Upper lobe of left lung (tissue), 6 donors: Measurements from ENCODE around the gene ENDOV. TPM values are rescaled to one million over a fixed set of nuclear protein-coding genes. Genes with fewer than 3 reads are reported as not detected.
A peak's percentile ranks its signal among the peaks of the same experiment; 100 is the strongest.

ENCODE experiments used
- ATAC-seq, 2 donors: fragments of 200-7000 bp; cut with Tn5 transposase; one replicate each; pipeline ENCODE4 v1.9.1; 2022; ENCODE audit warnings: mild to moderate bottlenecking in 2 of 2, moderate library complexity in 2 of 2; ENCODE audit not compliant: low FRiP score in 2 of 2
- DNase-seq, 2 donors: peaks; one replicate each; pipeline ENCODE4 v3.0.0-alpha.2; 2019 to 2020
- H3K27ac ChIP-seq, 4 donors: fragments of 200-600 bp; sonication (generic); one replicate each; pipeline ENCODE4 v1.5.1; 2016 to 2019
- H3K27me3 ChIP-seq, 4 donors: fragments of 200-600 bp; sonication (generic); one replicate each; pipeline ENCODE4 v1.5.1; 2017 to 2019
- H3K36me3 ChIP-seq, 4 donors: fragments of 200-600 bp; sonication (generic); one replicate each; pipeline ENCODE4 v1.5.1; 2016 to 2019
- H3K4me1 ChIP-seq, 4 donors: fragments of 200-600 bp; sonication (generic); one replicate each; pipeline ENCODE4 v1.5.1; 2018 to 2019
- H3K4me3 ChIP-seq, 4 donors: fragments of 200-600 bp; sonication (generic); one replicate each; pipeline ENCODE4 v1.5.1; 2017 to 2019; ENCODE audit warnings: mild to moderate bottlenecking in 2 of 4, moderate library complexity in 1 of 4
- H3K9me3 ChIP-seq, 4 donors: fragments of 200-600 bp; sonication (generic); one replicate each; pipeline ENCODE4 v1.5.1; 2018 to 2019
- EP300 ChIP-seq, 4 donors: sonication (generic); formaldehyde crosslinking; IDR thresholded peaks; one replicate each; pipeline ENCODE4 v1.5.1; 2017; ENCODE audit warnings: antibody characterized with exemption in 4 of 4, control low read depth in 2 of 4
- POLR2A ChIP-seq, 4 donors: fragments of 450-650 bp; IDR thresholded peaks; one replicate each; pipeline ENCODE4 v1.5.1; 2016 to 2017; ENCODE audit warnings: antibody characterized with exemption in 4 of 4, mild to moderate bottlenecking in 2 of 4
- POLR2AphosphoS5 ChIP-seq, 2 donors: sonication (generic); formaldehyde crosslinking; IDR thresholded peaks; one replicate each; pipeline ENCODE4 v1.5.1; 2017; ENCODE audit warnings: antibody characterized with exemption in 2 of 2
- WGBS, 2 donors: methylation state at CpG; one replicate each; pipeline ENCODE4 v1.1.5; 2017 to 2018; 5-methylcytosine and 5-hydroxymethylcytosine counted together
- total RNA-seq, 6 donors: library from RNA; depleted of rRNA in 4 of 6; stranded (reverse); fragments of >200 nt in 4 of 6; gene quantifications; one replicate each; pipeline versions ENCODE4 v1.1.0 to v1.2.1, GENCODE V29; 2016 to 2021
- TF ChIP-seq, protein P1 (sequence below), 6 experiments: fragments of 450-650 bp in 4 of 6; fragments of 200-600 bp in 2 of 6; sonication (generic) in 2 of 6; IDR thresholded peaks; one replicate each; pipeline ENCODE4 v1.5.1; 2016 to 2019; ENCODE audit warnings: antibody characterized with exemption in 6 of 6
- donor health status: DM: no; HTN: no; CAD: no; lungs with moderate emphysema.
- donor health status: DM: no; HTN: yes; CAD: no; lungs with severe emphysema.

Gene ENDOV
- total RNA-seq, 6 donors from 2014 or later: 16.7 to 93.2 (median 25.6) TPM

DNA sequence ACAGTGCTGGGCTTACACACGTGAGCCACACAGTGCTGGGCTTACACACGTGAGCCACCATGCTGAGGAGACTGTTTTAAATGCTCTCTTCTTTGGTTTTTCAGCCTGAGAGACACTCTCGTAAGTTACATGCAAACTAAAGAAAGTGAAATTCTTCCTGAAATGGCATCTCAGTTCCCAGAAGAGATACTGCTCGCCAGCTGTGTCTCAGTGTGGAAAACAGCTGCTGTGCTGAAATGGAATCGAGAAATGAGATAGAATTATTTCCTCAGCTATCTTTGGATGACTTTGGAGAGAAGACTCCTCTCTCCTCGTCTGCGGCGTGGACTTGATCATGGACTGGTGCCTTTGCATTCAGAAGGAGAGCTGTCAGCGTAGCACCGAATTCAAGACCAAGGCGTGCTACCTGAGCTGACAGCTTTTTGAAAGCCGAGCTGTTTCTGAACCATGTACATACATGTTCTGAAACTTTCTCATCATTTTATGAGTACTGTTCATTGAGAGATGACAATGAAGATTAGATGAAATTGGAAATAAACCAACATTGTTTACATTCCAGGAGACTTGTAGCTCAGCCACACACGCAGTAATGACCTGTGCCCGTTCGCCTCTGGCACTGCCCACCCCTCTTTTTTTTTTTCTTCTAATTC is 21.6 kb upstream of the ENDOV start:
- peak overlapping the region; percentile 29 to 62 (median 44) for H3K27ac ChIP-seq
- ATAC-seq (no peak), DNase-seq (no peak)
- no peaks in the 10 kb centered on the region for H3K27me3 ChIP-seq
- WGBS, 2 donors: 74 to 82% methylated on average over 15 of the region's 15 CpGs
- H3K36me3 ChIP-seq: peaks cover 31 to 78% (median 70%) of the 10 kb centered on the region in 4 donors
- peaks cover 0 to 7% (median 1%) of the 10 kb centered on the region in 4 donors for H3K4me1 ChIP-seq
- H3K4me3 ChIP-seq: no peak overlapping the region
- H3K9me3 ChIP-seq: no peaks in the 10 kb centered on the region
- peak in 1 of 2 donors; percentile 20 for TF ChIP-seq POLR2AphosphoS5 (IDR thresholded peaks at IDR 0.05)
- no peak for TF ChIP-seq POLR2A (IDR thresholded peaks at IDR 0.05)
- TF ChIP-seq, protein P1, sequence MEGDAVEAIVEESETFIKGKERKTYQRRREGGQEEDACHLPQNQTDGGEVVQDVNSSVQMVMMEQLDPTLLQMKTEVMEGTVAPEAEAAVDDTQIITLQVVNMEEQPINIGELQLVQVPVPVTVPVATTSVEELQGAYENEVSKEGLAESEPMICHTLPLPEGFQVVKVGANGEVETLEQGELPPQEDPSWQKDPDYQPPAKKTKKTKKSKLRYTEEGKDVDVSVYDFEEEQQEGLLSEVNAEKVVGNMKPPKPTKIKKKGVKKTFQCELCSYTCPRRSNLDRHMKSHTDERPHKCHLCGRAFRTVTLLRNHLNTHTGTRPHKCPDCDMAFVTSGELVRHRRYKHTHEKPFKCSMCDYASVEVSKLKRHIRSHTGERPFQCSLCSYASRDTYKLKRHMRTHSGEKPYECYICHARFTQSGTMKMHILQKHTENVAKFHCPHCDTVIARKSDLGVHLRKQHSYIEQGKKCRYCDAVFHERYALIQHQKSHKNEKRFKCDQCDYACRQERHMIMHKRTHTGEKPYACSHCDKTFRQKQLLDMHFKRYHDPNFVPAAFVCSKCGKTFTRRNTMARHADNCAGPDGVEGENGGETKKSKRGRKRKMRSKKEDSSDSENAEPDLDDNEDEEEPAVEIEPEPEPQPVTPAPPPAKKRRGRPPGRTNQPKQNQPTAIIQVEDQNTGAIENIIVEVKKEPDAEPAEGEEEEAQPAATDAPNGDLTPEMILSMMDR (IDR thresholded peaks at IDR 0.05): no peak
- TF ChIP-seq EP300 (IDR thresholded peaks at IDR 0.05): no peak

DNA sequence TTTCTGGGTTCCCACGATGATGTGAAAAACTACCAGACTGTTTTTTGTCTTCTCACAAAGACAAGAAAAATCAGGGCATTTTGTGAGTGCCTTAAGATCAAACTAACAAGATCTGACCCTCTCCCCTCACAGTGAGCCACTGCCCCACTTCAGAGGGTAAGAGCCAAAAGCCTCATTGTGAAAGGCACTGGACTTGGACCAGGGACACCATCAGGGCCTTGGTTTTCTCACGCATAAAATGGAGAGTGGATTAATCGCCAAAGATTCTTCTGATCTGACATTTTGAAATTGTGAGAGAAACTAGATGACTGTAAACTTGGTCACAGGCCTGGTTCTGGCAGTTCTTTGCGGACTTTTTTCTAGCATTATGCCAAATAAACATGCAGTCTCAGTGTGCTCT is 21.0 kb upstream of the ENDOV start:
- Histone ChIP-seq H3K4me3 (no peak overlapping the region), H3K27me3 (no peaks in the 10 kb centered on the region), H3K27ac (peak overlapping the region in 3 of 4 donors; percentile 9 to 54 (median 29)), H3K9me3 (no peaks in the 10 kb centered on the region), H3K4me1 (peaks cover 0 to 7% (median 1%) of the 10 kb centered on the region in 4 donors), H3K36me3 (peaks cover 26 to 72% (median 64%) of the 10 kb centered on the region in 4 donors)
- DNase-seq: no peak
- WGBS, 2 donors: 73 to 83% methylated on average over 4 of the region's 4 CpGs
- TF ChIP-seq EP300 (IDR thresholded peaks at IDR 0.05) (no peak), POLR2AphosphoS5 (IDR thresholded peaks at IDR 0.05) (no peak), POLR2A (IDR thresholded peaks at IDR 0.05) (no peak)
- TF ChIP-seq, protein P1 (IDR thresholded peaks at IDR 0.05): no peak
- ATAC-seq: no peak

DNA sequence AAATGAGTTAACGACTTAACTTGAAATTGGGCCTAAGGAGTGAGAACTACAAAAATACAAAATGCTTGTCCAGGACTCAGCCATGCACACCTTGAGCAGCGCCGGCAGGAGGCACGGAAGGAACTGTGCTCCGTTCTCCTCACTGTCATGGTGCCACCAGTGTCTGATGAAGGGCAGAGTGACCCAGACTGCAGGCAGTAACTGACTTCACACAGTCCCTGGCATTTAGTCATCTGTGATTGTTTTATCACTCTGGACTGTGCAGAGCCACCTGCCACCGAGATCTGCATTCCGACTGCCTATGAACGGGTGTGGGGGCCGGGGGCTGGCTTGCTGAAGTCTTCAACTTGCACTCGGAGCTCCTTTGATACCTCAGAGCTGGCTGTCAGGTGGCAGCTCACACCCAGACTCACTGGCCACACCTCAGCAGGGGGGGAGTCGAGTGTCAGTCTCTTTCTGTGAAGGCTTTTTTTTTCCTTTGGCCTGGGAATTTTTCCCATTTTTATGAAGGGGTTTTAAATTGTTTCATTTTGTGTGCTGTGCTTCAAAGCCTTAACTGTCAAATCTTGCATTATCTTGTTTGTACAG is 20.2 kb upstream of the ENDOV start:
- Histone ChIP-seq H3K27ac (peak overlapping the region in 2 of 4 donors; percentile 9 to 54), H3K27me3 (no peaks in the 10 kb centered on the region), H3K36me3 (peaks cover 18 to 65% (median 56%) of the 10 kb centered on the region in 4 donors), H3K4me3 (no peak overlapping the region), H3K4me1 (peaks cover 0 to 7% (median 1%) of the 10 kb centered on the region in 4 donors), H3K9me3 (no peaks in the 10 kb centered on the region)
- DNase-seq (no peak), ATAC-seq (peak in 1 of 2 donors; percentile 23)
- 78 to 91% methylated on average over 7 to 11 of the region's 11 CpGs for WGBS, 2 donors
- TF ChIP-seq POLR2AphosphoS5 (IDR thresholded peaks at IDR 0.05) (no peak), POLR2A (IDR thresholded peaks at IDR 0.05) (no peak), EP300 (IDR thresholded peaks at IDR 0.05) (no peak)
- TF ChIP-seq, protein P1 (IDR thresholded peaks at IDR 0.05): no peak

DNA sequence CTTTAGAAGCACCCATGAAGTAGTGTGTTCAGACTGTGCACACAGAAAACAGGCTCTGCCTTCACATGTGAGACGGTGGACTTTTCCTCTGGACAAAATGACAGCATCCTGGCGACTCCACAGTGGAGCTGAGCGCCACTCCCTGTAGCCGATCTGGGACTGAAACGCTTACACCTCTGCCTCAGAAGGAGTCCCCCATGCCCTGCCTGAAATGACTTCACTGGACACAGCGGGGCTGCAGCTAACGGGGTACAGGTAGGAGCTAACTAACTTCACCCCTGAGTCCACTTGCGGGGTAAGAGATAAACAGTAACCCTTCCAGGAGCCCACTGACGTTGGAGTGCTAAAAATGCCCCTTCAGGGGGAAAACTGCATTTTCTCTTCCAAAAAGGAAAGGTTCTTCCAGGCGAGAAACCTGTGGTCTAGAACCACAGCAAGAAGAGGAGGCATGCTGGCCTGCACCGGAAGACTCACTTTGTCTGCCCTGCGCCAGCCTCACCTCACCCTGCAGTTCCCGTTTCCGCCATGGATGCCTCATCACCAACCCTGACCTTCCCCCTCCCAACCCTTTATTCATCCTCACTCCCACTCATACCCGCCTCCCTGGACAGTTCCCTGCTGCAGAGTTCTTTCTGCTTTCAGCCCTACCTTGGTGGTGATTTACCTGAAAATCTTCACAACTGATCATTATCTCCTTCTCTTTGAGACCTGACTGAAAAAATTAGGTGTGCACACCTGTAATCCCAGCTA is 19.4 kb upstream of the ENDOV start:
- Histone ChIP-seq H3K4me1 (peaks cover 0 to 7% (median 1%) of the 10 kb centered on the region in 4 donors), H3K27ac (peak overlapping the region in 1 of 4 donors; percentile 9), H3K4me3 (no peak overlapping the region), H3K27me3 (no peaks in the 10 kb centered on the region), H3K36me3 (peaks cover 13 to 56% (median 48%) of the 10 kb centered on the region in 4 donors), H3K9me3 (no peaks in the 10 kb centered on the region)
- no peak for TF ChIP-seq EP300 (IDR thresholded peaks at IDR 0.05)
- TF ChIP-seq POLR2A (IDR thresholded peaks at IDR 0.05): no peak
- TF ChIP-seq, protein P1 (IDR thresholded peaks at IDR 0.05): no peak
- no peak for TF ChIP-seq POLR2AphosphoS5 (IDR thresholded peaks at IDR 0.05)
- DNase-seq: no peak
- 82 to 88% methylated on average over 15 of the region's 15 CpGs for WGBS, 2 donors
- peak in 1 of 2 donors; percentile 17 for ATAC-seq
